ENCODE data around the gene THAP7. TPM values are rescaled to one million over a fixed set of nuclear protein-coding genes. Genes with fewer than 3 reads are reported as not detected.
"Not testable (repeated sequence)": the region's sequence is repeated elsewhere in the genome, so short reads cannot be mapped to it uniquely, and the experiment has no call there.

Gene THAP7
- total RNA-seq, 1 donor from 2014 or later: 17.6 TPM

DNA sequence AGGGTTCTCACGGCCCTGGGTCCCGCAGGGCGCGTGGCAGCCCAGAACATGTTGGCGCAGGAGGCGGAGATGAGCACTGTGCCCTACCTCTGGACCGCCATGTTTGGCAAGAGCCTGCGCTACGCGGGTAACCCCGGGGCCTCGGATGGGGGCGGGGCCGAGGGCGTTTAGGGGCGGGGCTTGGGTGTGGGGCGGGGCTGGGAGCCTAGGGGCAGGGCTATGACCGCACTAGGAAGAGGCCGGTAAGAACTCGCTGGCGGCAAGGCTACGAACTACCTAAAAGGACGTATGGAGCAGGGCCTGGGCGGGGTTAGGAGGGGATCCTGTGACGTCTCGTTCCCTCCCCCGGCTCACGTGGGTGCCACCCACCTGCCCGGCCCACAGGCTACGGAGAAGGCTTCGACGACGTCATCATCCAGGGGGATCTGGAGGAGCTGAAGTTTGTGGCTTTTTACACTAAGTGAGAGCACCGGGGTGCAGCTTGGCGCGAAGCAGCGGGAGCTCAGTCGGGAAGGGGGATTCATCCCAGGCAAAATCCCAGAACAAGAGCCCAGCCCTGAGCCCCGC, 22.6 kb downstream of the THAP7 start:
- DNase-seq (ENCODE audit: low spot score): peak; percentile 62

DNA sequence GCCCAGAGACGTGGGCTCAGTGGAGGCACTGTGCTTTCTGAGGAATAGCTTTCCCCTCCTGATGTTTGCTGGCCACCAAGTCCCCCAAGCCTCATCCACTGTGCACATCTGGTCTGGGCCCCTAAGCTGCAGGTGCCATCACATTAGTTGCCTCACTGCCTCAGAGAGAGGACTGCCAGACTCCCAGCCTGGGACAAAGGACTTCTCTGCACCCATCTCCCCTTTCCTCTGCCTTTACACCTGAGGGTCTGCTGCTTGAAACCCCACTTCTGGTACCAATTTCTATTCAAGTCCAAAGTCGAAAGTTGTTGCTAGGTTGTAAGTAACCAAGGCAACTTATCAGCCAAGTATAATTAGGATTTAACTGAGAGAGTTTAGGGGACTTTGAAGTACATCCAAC, 23.5 kb downstream of the THAP7 start:
- DNase-seq (ENCODE audit: low spot score): no peak

DNA sequence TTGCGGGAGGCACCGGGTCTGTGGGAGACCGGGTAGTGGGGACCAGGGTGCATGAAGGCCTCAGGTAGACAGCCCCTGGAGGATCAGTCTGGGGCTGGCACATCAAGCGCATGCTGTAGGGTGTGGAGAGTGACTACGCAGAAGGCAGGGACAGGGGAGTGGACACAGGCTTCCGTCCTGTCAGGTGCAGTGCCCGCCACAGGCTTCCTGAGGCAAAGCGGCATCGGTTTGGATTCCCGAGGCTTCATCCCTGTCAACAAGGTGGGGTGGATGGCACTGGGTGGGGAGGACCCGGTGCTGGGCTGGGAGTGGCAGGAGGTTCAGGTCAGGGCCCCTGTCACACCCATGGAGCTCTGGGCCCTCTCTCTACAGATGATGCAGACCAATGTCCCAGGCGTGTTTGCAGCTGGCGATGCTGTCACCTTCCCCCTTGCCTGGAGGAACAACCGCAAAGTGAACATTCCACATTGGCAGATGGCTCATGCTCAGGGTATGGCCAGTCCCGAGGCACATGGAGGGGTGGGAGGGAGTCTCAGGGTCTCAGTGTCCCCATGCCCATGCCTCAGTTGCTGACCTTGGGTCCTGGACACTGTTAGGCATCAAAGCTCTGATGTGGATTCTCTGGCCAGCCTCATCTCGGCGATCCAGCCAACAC, 24.3 kb downstream of the THAP7 start:
- no peak for DNase-seq (ENCODE audit: low spot score)

DNA sequence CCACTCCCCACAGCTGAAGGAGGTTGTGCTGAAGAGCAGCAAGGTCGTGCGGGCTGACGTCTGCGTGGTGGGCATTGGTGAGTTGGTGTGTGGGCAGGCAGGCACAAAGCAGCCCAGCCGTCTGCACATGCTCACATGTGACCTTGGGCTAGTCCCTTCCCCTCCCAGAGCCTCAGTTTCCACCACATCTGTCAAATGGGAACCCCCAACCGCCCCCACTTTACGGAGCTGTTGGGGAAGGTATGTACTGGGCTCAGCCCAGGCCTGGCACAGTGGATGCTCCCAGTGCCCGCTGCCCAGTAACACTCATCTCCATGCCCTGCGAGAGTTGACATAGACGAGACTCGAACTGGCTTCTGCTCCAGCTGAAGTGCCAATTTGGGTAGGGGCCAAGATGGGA, 24.9 kb downstream of the THAP7 start:
- no peak for DNase-seq (ENCODE audit: low spot score)

DNA sequence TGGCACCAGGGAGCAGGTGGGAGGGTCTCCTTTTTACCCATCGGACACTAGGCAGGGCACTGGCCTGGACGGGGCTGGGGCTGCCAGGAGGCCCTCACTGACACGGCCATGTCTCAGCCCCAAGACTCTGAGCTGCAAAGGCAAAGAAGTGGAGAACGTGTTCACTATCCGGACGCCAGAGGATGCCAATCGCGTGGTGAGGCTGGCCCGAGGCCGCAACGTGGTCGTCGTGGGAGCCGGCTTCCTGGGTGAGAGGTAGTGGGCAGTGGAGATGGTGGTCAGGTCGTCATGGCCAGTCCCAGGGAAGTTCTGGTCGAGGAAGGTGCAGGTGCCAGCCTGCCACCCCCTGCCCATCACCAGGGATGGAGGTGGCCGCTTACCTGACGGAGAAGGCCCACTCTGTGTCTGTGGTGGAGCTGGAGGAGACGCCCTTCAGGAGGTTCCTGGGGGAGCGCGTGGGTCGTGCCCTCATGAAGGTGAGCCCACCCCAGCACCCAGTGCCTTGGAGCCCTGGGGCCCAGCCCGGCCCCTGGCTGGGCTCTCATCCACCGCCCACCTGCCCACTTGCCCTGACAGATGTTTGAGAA, 25.5 kb downstream of the THAP7 start:
- DNase-seq (ENCODE audit: low spot score): no peak

DNA sequence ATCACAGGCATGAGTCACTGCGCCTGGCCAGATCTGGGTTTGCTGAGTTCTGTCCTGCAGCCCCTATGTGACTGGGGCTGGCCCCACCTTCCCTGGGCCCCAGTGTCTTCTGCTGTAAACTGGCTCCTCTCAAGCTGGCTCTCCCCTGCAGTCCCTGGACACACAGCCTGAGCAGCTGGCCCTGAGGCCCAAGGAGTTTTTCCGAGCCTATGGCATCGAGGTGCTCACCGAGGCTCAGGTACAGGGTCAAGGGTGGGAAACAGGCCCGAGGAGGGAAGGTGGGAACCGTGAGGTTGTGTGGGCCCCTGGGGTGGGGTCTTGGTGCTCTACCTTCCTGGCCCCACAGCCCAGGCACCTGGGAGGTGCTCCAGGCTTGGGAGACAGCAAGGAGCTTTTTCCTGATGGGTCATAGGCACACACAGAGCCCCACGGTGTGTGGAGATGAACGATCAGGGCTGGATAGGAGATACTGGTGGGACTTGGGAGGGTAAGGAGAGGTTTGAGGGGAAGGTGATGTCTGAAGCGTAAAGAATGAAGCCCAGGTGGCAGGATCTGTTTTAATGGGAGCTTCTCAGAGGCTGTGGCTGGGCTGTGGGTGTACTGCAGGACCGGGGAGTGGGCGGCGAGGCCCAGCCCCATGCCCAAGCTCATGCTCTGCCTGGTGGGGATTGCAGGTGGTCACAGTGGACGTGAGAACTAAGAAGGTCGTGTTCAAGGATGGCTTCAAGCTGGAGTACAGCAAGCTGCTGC, 26.2 kb downstream of the THAP7 start:
- DNase-seq (ENCODE audit: low spot score): no peak

DNA sequence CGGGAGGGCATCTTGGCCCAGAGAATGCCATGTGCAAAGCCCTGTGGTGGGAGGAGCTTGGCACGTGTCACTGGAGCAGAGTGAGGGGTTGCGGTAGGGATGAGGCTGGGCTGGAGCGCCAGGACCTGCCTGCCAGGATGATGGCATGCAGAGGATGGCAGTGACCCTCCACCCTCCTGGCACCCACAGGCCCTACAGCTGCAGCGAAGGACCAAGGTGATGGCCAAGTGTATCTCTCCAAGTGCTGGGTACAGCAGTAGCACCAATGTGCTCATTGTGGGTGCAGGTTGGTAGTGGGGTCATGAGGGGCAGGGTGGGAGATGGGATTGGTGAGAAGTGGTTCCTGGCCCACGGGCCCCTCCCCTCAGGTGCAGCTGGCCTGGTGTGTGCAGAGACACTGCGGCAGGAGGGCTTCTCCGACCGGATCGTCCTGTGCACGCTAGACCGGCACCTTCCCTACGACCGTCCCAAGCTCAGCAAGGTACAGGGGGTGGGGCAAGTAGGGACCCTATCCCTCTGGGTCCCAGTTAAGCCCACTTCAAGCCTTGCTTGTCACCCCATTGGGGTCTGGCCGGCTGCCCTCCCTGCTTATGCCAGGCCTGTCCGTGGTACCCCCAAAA, 27.5 kb downstream of the THAP7 start:
- no peak for DNase-seq (ENCODE audit: low spot score)

DNA sequence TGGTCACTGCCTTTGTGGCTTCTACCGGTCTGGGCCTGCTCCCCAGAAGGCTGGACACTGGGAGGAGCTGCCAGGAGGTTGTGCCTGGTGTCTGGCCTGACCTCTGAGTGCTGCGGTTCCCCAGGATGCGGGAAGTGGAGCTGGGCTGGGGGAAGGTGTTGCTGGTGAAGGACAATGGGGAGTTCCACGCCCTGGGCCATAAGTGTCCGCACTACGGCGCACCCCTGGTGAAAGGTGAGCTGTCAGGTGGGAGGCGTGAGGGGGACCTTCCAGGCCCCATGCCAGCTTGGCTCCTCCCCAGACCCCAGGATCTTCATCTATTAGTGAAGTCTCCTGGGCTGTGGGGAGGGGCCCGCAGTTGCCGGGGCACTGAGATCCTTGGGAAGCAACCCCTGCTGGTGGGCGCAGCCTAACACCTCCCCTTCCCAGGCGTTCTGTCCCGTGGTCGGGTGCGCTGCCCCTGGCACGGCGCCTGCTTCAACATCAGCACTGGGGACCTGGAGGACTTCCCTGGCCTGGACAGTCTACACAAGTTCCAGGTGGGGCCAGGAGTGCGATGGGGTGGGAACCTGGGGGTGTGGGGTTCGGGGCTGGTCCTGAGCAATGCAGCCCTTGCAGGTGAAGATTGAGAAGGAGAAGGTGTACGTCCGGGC, 28.2 kb downstream of the THAP7 start:
- no peak for DNase-seq (ENCODE audit: low spot score)

DNA sequence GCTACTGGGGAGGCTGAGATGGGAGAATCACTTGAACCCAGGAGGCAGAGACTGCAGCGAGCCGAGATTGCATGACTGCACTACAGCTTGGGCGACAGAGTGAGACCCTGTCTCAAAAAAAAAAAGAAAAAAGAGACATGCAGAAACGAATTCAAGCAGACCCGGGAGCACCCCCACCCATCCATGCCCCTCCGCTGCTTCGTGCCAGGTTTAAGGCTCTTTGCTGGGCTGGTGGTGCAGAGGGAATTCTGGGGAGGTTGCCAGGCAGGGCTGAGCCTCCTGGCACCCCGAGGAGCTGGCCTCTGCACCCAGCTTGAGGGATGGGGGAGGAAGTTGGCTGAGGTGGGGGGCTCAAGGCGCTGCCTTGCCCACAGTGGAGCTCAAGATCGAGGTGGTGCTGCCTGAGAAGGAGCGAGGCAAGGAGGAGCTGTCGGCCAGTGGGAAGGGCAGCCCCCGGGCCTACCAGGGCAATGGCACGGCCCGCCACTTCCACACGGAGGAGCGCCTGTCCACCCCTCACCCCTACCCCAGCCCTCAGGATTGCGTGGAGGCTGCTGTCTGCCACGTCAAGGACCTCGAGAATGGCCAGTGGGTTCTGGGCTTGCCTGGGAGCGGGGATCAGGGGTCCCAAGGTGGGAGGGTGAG, 28.9 kb downstream of the THAP7 start:
- no peak for DNase-seq (ENCODE audit: low spot score)

DNA sequence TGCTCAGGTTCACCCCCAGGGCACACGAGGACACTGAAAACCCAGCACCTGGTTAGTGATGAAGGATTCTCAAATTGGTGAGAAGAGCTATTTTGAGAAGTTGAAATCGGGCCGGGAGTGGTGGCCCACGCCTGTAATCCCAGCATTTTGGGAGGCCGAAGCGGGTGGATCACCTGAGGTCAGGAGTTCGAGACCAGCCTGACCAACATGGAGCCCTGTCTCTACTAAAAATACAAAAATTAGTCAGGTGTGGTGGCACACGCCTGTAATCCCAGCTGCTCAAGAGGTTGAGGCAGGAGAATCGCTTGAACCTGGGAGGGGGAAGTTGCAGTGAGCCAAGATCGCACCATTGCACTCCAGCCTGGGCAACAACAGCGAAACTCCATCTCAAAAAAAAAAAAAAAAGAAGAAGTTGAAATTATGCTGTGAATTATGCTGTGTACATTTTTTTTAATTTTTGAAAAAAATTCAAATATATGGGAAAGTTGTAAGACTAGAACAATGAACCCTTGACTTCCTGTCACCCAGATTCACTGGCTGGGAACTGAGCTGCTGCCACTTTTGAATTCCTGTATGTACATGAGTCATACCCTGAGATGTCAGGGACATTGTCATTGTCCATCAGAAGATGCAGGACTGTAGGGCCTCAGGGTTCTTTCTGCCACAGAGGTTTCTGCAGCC, 29.8 kb downstream of the THAP7 start:
- DNase-seq (ENCODE audit: low spot score): not testable (repeated sequence)

DNA sequence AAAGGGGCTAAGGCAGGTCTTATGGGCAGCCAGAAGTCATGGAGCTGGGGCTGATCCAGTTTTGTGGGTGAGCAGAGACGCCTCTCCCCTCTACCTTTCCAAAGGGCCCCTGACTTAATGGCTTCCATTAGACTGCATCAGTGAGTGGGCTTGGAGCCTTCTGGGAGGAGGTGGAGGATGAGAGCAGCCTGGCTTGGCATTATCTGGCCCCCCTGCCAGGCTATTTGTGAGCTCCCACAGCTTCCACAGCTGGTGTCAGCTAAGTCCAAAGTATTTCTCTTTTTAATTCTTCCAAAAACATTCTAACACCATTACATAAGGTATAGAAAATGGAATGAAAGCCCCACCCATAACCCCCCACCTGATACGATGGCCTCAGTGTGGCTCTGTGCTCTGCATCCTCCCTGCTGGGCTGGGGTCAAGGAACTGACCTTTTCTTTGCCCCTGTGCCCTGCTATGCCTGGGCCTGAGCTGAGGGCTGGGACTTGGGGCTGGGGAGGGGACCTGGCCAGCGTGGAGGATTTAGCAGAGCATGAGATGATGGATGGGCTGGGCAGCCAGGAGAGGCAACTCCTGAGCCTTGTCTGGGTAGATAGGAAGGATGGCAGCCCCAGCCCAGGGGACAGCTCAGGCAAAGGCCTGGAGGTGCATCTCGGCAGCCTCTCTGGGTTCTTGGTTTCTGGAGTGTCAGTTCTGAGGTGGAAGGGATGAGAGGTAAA, 30.8 kb downstream of the THAP7 start:
- DNase-seq (ENCODE audit: low spot score): no peak

DNA sequence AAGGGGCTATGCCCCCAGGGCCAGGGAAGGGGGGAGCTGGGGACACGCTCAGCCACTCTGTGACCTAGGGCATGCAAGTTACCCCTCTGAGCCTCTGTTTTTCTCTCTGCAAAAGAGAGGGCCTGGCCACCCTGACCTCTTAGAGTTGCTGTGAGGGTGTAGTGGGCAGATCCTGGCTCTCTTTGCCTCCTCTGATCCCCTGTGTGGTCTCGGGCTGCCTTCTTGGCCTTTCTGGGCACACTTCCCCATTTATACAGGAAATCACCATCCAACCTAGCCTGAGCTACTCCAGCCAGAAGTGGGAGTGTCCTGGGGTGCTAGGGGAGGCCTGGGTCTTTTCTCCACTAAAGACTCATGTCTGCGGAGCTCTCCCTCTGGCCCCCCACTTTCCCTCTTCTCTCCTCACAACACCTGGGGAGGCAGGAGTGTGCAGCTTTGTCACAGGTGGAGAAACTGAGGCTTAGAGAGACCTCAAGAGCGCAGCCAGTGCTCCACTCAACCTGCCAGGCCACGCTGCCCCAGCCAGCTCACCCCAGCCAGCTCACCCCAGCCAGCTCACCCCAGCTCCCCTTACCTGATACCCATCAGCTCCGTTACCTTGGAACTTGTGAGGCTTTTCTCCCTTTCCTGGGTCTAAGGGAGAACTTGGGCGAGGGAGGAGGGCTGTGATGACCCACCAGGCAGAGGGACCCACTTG, 33.5 kb downstream of the THAP7 start:
- DNase-seq (ENCODE audit: low spot score): no peak

DNA sequence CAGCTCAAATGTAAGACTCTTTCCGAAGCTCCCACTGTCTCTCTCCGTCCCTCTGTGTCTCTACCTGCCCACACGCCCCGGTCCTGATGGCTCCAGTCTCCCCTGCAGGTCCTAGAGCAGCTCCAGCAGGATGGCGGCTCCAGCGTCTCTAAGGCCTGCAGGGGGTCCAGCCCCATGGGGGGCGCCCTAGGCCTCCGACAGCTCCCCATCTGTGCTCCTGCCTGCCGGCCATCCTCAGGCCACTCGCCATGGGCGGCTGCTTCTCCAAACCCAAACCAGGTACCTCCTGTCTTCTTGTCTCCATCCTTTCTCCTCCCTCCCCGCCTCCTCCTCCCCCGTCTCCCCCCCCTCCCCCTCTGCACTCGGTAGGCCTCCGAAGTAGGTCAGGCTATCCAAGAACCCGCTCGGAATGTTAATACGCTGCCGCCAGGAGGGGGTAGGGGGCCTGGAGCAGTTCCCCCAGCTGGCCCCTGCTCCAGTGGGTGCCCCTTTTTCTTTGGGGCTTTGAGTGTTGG, 34.2 kb downstream of the THAP7 start:
- DNase-seq (ENCODE audit: low spot score): no peak

DNA sequence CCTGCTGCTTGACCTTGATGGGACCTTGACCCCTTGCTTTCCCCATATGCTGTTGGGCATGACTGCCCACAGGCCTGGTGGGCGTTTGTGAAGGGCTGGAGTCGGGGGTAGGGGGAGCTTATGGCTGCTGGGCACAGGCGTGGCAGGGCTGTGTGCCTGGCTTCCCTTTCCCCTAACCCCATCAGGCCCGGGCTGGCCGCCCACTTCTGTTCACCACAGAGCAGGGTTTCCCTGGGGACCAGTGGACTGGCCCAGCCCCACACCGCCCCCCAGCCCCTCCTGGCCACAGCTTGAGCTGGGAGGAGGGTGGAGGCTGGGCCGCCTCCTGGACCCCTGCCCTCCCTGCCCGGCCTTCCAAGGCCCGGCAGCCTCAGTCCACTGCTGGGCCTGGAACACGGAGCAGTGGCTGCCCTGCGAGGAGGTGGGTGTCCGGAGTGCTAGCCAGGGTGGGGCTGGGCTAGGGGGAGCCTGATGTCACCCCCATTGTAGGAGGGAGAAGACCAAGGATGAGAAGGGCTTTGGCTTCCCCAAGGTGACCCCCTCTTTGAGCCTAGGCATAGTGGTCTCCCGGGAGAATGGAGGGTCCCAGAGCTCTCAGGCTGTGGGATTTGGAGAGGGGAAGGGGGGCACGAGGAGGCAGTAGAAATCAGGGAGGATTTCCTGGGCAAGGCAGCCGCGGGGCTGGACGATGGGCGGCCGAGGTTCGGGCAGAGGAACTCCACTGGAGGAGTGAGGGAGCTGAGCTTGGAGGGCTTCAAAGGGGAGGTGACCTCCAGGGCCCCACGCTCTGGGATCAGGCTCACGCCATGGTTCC, 34.8 kb downstream of the THAP7 start, which contains the start of gene AIFM3:
AIFM3 (plus strand) TSS at position 373 of the 814 bp plus-strand sequence. CDS start 690 bp downstream, outside the sequence.
- DNase-seq (ENCODE audit: low spot score): no peak

DNA sequence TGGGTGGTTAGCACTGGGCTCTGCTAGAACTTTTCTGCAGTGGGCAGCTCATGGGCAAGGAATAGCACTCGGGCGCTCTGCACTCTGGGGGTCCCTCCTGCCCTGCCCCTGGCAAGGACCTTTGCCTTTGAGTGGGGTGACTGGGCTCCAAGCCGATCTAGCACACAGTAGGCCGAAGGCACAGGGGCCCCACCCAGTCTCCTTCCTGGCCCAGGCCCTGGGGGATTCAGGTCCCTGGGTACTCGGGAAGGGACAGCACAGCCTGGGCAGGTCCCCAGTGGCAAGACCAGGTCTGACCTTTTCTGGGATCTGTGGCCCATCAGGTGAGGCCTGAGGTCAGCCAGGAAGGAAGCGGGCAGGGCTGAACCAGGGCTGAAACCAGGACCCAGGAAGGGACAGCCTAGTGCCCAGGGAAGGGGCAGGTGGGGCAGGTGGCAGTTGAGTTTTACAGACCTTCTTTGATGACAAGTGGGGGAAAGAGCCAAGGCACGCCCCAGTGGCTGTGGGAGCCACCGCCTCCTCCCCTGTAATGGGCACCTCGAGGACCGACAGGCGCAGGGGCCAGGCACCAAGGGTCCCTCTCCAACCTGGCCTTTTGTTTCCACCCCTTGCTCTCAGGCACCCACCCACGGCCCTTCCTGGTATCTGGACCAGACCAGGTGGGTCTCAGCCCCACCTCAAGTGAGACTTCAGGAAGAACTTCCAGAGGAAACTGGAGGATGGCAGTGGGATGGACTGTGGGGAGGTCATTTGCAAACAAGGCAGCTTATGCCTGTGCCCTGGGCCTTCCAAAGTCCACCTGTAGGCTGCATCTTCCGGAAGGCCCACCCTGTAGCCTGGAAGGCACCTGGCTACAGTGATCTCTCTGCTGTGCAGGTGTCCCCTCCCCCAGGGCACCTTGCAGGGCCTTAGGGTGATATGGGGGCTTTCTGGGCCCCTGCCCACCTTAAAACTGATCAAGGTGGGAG, 35.7 kb downstream of the THAP7 start:
- no peak for DNase-seq (ENCODE audit: low spot score)

DNA sequence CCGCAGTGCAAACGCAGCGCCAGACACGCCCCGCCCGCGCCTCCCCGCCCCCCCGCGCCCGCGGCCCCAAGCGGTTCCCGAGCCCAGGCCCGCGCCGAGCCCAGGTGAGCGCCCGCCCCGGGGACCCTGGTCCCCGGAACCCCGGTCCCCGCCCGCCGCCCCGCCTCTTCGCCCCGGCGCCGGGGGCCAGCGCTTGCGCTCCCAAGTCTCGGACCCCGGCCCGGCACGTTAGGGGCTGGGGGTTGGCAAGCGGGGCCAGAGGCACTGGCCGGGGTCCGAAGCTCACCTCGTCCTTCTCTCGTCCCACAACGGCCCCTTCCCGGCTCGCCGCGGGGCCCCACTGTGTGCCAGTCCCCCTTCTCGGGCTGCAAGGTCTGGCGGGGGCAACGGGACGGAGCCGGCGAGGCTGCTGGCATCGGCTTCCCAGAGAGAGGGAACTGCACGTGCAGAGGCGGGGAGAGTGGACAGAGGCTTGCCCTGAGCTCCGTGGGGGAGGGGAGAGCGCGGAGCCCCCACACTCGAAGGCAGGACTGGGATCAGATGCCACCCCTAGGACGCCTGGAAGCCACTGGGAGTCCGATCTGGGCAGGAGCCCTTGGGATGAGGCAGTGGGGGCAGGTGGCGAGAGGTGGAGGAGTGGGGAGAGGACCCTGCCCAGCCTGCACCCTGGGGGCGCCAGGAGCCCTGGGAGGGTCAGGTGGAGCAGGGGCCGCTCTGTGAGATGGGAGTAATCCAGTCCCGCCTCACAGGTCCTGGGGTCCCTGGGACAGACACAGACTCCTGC, 36.6 kb downstream of the THAP7 start:
- no peak for DNase-seq (ENCODE audit: low spot score)

All from umbilical cord (tissue), 2 donors.